HG03354 (cell line): ENCODE measurements around the gene SMIM44.

Experiments used
- ATAC-seq: cut with Tn5 transposase; IDR thresholded peaks from one replicate; pipeline ENCODE4 v1.9.1; 2021; ENCODE audit warnings: mild to moderate bottlenecking; ENCODE audit not compliant: unreplicated experiment, poor library complexity, severe bottlenecking

The SMIM44 gene

GRCh38 chr19:3504735-3505134 is 21.5 kb upstream of the SMIM44 start:
- no peak for ATAC-seq

DNA sequence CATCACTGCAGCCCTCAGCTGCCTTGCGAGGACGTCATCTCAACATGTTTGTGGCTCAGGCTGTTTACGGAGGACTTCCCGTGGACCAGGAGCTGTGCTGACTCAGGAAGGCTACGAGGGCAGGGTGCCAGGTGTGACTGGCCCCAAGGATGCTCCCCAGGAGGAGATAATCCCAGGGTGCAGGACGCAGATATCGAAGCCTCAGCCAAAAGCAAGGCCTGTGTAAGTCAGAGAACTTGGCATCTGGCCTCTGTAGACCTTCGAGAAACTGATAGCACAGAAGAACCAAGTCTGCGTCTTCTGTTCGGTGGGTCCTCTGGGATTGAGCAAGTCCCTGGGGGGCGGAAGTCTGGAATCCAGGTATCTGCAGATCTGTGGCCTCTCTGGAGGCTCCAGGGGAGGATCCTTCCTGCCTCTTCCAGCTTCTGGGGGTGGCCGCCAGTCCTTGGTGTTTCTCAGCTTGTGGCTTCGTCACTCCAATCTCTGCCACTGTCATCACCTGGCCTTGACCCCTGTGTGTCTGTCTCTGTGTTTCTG is 19.9 kb upstream of the SMIM44 start:
- no peak for ATAC-seq

GRCh38 chr19:3501780-3502179 is 18.5 kb upstream of the SMIM44 start:
- no peak for ATAC-seq

- peak; percentile 87 for ATAC-seq
Observed at GRCh38 chr19:3500429-3501101, 17.3 kb upstream of the SMIM44 start, which contains the start of gene DOHH. TSS of gene DOHH (minus strand) at chr19:3500674. CDS start at chr19:3496814, 3,860 bp downstream.

- ATAC-seq: no peak
Observed at GRCh38 chr19:3499738-3500428, 16.6 kb upstream of the SMIM44 start.

DNA sequence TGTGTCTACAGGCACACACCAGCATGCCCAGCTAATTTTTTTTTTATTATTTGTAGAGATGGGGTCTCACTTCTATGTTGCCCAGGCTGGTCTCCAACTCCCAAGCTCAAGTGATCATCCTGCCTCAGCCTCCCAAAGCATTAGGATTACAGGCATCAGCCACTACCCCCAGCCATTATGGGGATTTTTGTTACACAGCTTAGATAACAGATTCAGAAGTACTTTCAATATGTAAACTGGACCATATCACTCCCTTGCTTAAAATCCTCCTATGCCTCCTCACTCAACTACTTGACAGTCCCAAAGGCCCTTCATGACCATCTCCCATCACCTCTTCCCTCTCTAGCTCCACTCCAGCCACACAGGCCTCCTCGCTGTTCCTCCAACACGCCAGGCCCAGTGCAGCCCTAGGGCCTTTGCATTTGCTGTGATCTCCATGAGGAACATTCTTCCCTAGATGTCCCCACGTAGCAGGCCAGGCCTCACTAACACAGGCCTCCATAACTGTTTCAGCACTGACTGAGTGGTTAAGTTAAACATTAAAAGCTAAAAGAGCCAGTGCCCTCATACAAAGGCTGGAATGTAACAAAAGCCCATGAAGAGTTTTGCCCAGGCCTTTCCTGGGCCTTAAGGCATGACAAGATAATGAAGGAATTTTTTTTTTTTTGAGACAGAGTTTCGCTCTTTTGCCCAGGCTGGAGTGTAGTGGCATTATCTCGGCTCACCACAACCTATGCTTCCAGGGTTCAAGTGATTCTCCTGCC is 14.7 kb upstream of the SMIM44 start:
- ATAC-seq: no peak

- ATAC-seq: no peak
Observed at GRCh38 chr19:3496392-3497273, 13.4 kb upstream of the SMIM44 start.

GRCh38 chr19:3494559-3494958 is 11.3 kb upstream of the SMIM44 start:
- ATAC-seq: no peak

DNA sequence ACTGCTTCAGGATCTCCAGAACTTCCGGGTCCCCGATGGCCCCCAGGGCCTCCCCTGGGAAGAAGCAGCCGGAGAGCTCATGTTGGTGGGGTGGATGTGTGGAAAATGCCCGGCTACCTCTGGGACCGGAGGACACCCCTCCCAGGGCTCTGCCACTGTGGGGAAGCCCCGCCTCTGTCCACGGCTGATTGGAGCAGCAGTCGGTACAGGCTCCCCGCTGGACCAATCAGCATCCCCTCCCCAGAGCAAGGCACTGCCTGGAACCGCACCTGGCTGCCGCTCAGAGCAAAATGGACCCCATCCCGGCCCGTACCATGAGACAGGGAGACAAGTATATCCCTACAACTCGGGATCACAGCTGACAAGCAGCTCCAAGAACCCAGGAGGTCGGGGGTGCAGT is 10.8 kb upstream of the SMIM44 start:
- no peak for ATAC-seq

- ATAC-seq: no peak
Observed at GRCh38 chr19:3493651-3494050, 10.4 kb upstream of the SMIM44 start.

DNA sequence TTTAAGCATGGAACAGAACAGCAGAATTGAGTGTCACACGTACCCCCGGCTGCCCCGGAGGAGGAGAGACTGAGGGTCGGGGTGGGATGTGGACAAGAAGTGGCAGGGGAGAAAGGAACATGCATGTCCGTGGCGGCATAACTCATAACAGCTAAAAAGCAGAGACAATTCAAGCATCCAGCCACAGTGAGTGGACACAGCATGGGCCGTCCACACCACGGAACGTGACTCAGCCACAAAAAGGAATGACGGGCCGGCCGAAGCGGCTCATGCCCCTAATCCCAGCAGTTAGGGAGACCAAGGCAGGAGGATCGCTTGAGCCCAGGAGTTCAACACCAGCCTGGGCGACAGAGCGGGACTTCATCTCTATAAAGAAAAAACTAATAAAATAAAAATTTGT is 9.7 kb upstream of the SMIM44 start:
- no peak for ATAC-seq

DNA sequence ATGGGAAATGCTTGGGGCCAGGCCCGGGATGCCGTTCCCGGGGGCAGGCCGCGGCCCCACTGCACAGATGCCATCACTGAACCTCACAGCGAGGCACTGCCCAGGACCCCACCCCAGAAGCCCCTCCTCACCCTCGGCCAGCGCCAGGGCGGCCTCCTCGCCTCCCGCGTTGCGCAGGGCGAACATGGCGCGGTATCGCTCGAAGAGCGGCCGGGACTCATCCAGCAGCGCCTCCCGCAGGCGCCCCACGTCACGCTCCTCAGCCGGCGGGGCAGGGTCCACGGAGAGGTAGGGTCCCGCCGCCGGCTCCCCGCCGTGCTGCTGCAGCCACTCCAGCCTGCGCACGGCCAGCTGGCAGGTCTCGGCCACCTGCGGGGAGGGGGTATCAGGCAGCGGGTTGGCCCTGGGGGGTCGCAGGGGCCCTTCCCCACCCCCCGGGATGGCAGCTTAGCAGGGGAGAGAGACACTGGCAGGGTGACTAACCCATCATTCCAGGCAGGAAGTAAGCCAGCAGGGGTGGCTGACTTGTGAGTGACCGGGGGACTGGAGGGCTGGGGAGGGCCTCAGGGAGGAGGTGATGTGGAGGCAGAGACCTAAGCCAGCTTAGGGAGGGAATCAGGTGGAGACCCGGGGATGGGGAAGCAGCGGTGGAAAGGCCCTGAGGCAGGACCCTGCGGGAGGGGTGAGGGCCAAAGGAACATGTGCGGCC is 9.0 kb upstream of the SMIM44 start:
- ATAC-seq: no peak

GRCh38 chr19:3491396-3492119 is 8.3 kb upstream of the SMIM44 start:
- ATAC-seq: no peak

DNA sequence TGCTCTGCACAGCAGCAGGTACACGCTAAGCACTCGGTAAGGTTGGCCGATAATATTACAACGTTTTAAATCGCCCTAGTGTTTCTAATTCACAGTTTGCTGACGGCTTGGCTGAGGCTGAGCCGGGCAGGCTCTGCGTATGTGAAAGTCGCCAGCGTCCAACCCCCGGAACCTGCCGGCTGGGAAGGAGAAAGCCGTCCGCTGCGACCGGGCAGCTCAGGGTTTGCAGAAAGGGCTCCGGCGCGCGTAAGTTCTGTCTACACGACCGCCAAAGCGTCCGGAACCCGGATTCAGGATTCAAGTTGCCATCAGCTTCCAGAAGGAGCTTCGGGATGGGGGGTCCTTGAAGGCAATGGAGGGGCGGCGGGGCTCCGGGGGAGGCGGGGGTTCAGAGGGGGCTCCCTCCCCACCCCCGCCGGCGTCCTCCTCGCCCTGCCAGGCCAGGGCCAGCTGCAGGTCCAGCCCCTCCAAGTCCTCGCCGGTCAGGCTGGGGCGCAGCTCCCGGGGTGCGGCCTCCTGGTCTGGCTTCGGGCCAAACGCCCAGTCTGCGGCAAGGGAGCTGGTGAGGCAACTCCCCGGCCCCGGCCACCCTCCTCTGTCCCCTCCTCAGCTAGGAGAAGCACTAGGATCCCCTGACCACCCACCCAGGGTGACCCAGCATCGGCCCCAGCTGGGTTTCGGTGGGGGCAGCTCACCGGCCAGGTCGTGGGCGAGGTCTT is 575 bp downstream of the SMIM44 start:
- ATAC-seq: no peak

- no peak for ATAC-seq
Observed at GRCh38 chr19:3481241-3482090, 1.8 kb downstream of the SMIM44 start.

- no peak for ATAC-seq
Observed at GRCh38 chr19:3480383-3481091, 2.7 kb downstream of the SMIM44 start, which contains the start of gene SMIM24. TSS of gene SMIM24 (minus strand) at chr19:3480525. CDS start at chr19:3480463, 62 bp downstream.
